Right hindlimb (tissue), 1 donor: ENCODE data around the gene TGIF1.
"Not testable (repeated sequence)": the region's sequence is repeated elsewhere in the genome, so short reads cannot be mapped to it uniquely, and the experiment has no call there.

ENCODE experiments used
- DNase-seq: peaks from one replicate; pipeline ENCODE4 v3.0.0-alpha.2; 2018

TGIF1 gene

GRCh38 chr18:3450012-3450798 is at the start of gene TGIF1:
Gene TGIF1, plus strand, starts transcription at chr18:3450172. Its CDS starts 318 bp downstream, at chr18:3450490.
- DNase-seq, result peak; percentile 90

GRCh38 chr18:3400567-3401296 is 49.2 kb upstream of the TGIF1 start:
- DNase-seq, result no peak

GRCh38 chr18:3401669-3402620 is 48.0 kb upstream of the TGIF1 start:
- no peak for DNase-seq

GRCh38 chr18:3402982-3403451 is 47.0 kb upstream of the TGIF1 start:
- DNase-seq, result no peak

- no peak for DNase-seq
These were observed 44.3 kb upstream of the TGIF1 start for GRCh38 chr18:3405713-3406112.

- DNase-seq, result no peak
These were observed 41.9 kb upstream of the TGIF1 start for GRCh38 chr18:3408107-3408506.

- DNase-seq, result no peak
These were observed 40.2 kb upstream of the TGIF1 start for GRCh38 chr18:3409811-3410210.

- DNase-seq, result no peak
These were observed 39.7 kb upstream of the TGIF1 start for GRCh38 chr18:3410273-3410672.

GRCh38 chr18:3410876-3411275 is 39.1 kb upstream of the TGIF1 start:
- not testable (repeated sequence) for DNase-seq

GRCh38 chr18:3411327-3411726 is 38.6 kb upstream of the TGIF1 start:
- no peak for DNase-seq

- peak; percentile 24 for DNase-seq
These were observed 38.1 kb upstream of the TGIF1 start for GRCh38 chr18:3411854-3412268.

GRCh38 chr18:3412528-3412927 is 37.4 kb upstream of the TGIF1 start:
- DNase-seq, result not testable (repeated sequence)

GRCh38 chr18:3415110-3415509 is 34.9 kb upstream of the TGIF1 start:
- no peak for DNase-seq

GRCh38 chr18:3418083-3418482 is 31.9 kb upstream of the TGIF1 start:
- DNase-seq, result no peak

- DNase-seq, result no peak
These were observed 29.1 kb upstream of the TGIF1 start for GRCh38 chr18:3420919-3421279.

- no peak for DNase-seq
These were observed 27.1 kb upstream of the TGIF1 start for GRCh38 chr18:3422905-3423304.

- no peak for DNase-seq
These were observed 25.6 kb upstream of the TGIF1 start for GRCh38 chr18:3424280-3424890.

- no peak for DNase-seq
These were observed 24.9 kb upstream of the TGIF1 start for GRCh38 chr18:3425030-3425429.

GRCh38 chr18:3425446-3425845 is 24.5 kb upstream of the TGIF1 start:
- no peak for DNase-seq

- no peak for DNase-seq
These were observed 23.9 kb upstream of the TGIF1 start for GRCh38 chr18:3426074-3426473.

GRCh38 chr18:3427944-3428343 is 22.0 kb upstream of the TGIF1 start:
- no peak for DNase-seq

GRCh38 chr18:3429121-3429520 is 20.9 kb upstream of the TGIF1 start:
- DNase-seq, result no peak

- DNase-seq, result no peak
These were observed 15.3 kb upstream of the TGIF1 start for GRCh38 chr18:3434685-3435084.
